Upper lobe of right lung (tissue), 1 donor: ENCODE data around the gene MYL7. TPM values are rescaled to one million over a fixed set of nuclear protein-coding genes. Genes with fewer than 3 reads are reported as not detected.

ENCODE experiments used
- ATAC-seq: fragments of 200-7000 bp; cut with Tn5 transposase; one replicate; pipeline ENCODE4 v1.9.1; 2020; ENCODE audit warnings: mild to moderate bottlenecking, moderate library complexity
- DNase-seq: peaks from one replicate; pipeline ENCODE4 v3.0.0-alpha.2; 2020
- H3K27ac ChIP-seq: fragments of 200-600 bp; one replicate; pipeline ENCODE4 v1.8.0; 2022
- H3K27me3 ChIP-seq: fragments of 200-600 bp; one replicate; pipeline ENCODE4 v1.8.0; 2022; ENCODE audit warnings: mild to moderate bottlenecking
- H3K36me3 ChIP-seq: fragments of 200-600 bp; one replicate; pipeline ENCODE4 v1.8.0; 2022
- H3K4me1 ChIP-seq: fragments of 200-600 bp; one replicate; pipeline ENCODE4 v1.8.0; 2022
- H3K4me3 ChIP-seq: fragments of 200-600 bp; one replicate; pipeline ENCODE4 v1.8.0; 2022; ENCODE audit warnings: mild to moderate bottlenecking
- H3K9me3 ChIP-seq: fragments of 200-600 bp; one replicate; pipeline ENCODE4 v1.8.0; 2022
- CTCF ChIP-seq: fragments of 200-600 bp; IDR thresholded peaks from one replicate; pipeline ENCODE4 v1.8.0; 2022; ENCODE audit warnings: antibody characterized with exemption
- intact Hi-C: fragments of 100-400 bp; cut with DNase I; formaldehyde crosslinking; loops from one replicate; pipeline ENCODE4 v1.11.0; 2022
- total RNA-seq: library from RNA; stranded (reverse); fragmentation: NEBNext Ultra II Directional; extraction: Animal tissue kit (Norgen Biotek cat#: 25700); gene quantifications from one replicate; pipeline ENCODE4 v1.2.1, GENCODE V29; 2021
- donor health status: DM: no; HTN: yes; CAD: no; lungs with severe emphysema.

Gene MYL7
- total RNA-seq, 1 donor from 2014 or later, result 3.1 TPM

- no peak overlapping the region for H3K27ac ChIP-seq
- no peak for ATAC-seq
- H3K36me3 ChIP-seq, result peaks cover 11% of the 10 kb centered on the region
- no peaks in the 10 kb centered on the region for H3K9me3 ChIP-seq
- intact Hi-C loops, result no loop called here
- no peak for TF ChIP-seq CTCF
- H3K4me1 ChIP-seq, result peaks cover 9% of the 10 kb centered on the region
- H3K27me3 ChIP-seq, result no peaks in the 10 kb centered on the region
- no peak overlapping the region for H3K4me3 ChIP-seq
- DNase-seq, result peak; percentile 8
Observed at GRCh38 chr7:44119829-44120380, 21.2 kb downstream of the MYL7 start.

GRCh38 chr7:44117801-44118429 lies 23.2 kb downstream of the MYL7 start:
- no peak overlapping the region for H3K4me3 ChIP-seq
- H3K4me1 ChIP-seq, result peaks cover 9% of the 10 kb centered on the region
- ATAC-seq, result no peak
- intact Hi-C loops, result no loop called here
- H3K27ac ChIP-seq, result no peak overlapping the region
- peaks cover 20% of the 10 kb centered on the region for H3K36me3 ChIP-seq
- H3K9me3 ChIP-seq, result no peaks in the 10 kb centered on the region
- no peak for TF ChIP-seq CTCF
- no peak for DNase-seq
- no peaks in the 10 kb centered on the region for H3K27me3 ChIP-seq

GRCh38 chr7:44116789-44117666 lies 24.1 kb downstream of the MYL7 start:
- H3K27ac ChIP-seq, result no peak overlapping the region
- no peak overlapping the region for H3K4me3 ChIP-seq
- no peaks in the 10 kb centered on the region for H3K9me3 ChIP-seq
- H3K36me3 ChIP-seq, result peaks cover 29% of the 10 kb centered on the region
- intact Hi-C loops, result no loop called here
- ATAC-seq (no peak), DNase-seq (no peak)
- peaks cover under 1% of the 10 kb centered on the region for H3K4me1 ChIP-seq
- no peak for TF ChIP-seq CTCF
- H3K27me3 ChIP-seq, result no peaks in the 10 kb centered on the region

GRCh38 chr7:44116087-44116788 lies 24.9 kb downstream of the MYL7 start:
- no peak overlapping the region for H3K27ac ChIP-seq
- intact Hi-C loops, result no loop called here
- no peak overlapping the region for H3K4me3 ChIP-seq
- H3K36me3 ChIP-seq, result peaks cover 32% of the 10 kb centered on the region
- H3K4me1 ChIP-seq, result no peaks in the 10 kb centered on the region
- TF ChIP-seq CTCF, result no peak
- no peak for ATAC-seq
- DNase-seq, result no peak
- no peaks in the 10 kb centered on the region for H3K9me3 ChIP-seq
- no peaks in the 10 kb centered on the region for H3K27me3 ChIP-seq

- Histone ChIP-seq H3K36me3 (peaks cover 41% of the 10 kb centered on the region), H3K27ac (no peak overlapping the region), H3K4me1 (no peaks in the 10 kb centered on the region), H3K4me3 (no peak overlapping the region), H3K27me3 (no peaks in the 10 kb centered on the region), H3K9me3 (no peaks in the 10 kb centered on the region)
- no peak for ATAC-seq
- no peak for TF ChIP-seq CTCF
- DNase-seq, result no peak
- intact Hi-C loops, result no loop called here
Observed at GRCh38 chr7:44114586-44115310, 26.4 kb downstream of the MYL7 start.
